Mammary epithelial cell (primary cell): Measurements from ENCODE around the gene E2F4.

Experiments used
- EZH2 ChIP-seq: IDR thresholded peaks from 2 replicates; pipeline ENCODE4 v1.6.1; 2012; ENCODE audit warnings: low read length, inconsistent platforms, borderline replicate concordance
- TF ChIP-seq, protein P1 (sequence below), 2 donors: IDR thresholded peaks in 1 of 2; conservative IDR thresholded peaks in 1 of 2; 2 replicates each; pipeline ENCODE4 v1.5.1; 2011 to 2012; ENCODE audit warnings: inconsistent platforms in 2 of 2, low read length in 2 of 2, mild to moderate bottlenecking in 2 of 2, control low read depth in 1 of 2, low read depth in 1 of 2; ENCODE audit not compliant: insufficient read depth in 1 of 2; ENCODE audit errors: extremely low read depth in 1 of 2

DNA sequence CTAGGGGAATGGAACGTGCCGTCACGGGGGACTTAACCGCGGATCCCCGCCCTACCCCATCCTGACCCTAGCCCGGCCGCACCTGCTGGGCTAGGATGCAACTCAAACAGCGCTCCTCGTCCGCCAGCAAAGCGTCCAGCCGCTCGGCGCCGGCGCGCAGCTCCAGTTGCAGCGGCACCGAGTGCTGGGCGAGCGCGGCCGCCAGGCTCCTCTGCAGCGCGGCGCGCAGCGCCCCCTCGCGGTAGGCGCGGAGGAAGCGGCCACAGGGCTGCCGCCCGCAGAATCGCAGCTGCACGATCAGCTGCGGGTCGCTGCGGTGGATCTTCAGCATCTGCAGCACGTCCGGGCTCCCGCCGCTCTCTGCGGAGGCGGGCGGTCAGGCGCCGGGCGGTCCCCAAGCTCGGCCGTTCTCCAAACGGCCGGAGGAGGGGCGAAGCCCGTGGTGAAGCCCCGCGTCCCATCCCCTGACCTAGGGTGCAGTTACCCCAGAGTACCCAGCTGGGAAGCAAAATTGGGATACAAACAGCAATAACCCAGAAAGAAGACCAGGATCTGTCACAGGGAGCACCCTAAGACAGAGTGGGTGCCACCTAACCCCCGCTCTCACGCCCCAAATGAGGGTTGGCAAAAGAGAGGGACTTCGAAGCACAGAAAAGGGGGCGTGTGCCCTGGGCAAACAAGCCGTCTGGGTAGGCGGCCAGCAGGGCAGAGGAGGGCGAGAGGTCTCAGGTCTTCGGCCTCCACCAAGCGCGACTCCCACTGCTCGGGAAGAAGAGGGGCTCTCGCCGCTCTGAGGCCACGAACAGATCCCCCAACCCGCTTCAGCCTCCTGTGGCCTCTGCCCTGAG is 36.4 kb upstream of the E2F4 start:
- TF ChIP-seq, protein P1, sequence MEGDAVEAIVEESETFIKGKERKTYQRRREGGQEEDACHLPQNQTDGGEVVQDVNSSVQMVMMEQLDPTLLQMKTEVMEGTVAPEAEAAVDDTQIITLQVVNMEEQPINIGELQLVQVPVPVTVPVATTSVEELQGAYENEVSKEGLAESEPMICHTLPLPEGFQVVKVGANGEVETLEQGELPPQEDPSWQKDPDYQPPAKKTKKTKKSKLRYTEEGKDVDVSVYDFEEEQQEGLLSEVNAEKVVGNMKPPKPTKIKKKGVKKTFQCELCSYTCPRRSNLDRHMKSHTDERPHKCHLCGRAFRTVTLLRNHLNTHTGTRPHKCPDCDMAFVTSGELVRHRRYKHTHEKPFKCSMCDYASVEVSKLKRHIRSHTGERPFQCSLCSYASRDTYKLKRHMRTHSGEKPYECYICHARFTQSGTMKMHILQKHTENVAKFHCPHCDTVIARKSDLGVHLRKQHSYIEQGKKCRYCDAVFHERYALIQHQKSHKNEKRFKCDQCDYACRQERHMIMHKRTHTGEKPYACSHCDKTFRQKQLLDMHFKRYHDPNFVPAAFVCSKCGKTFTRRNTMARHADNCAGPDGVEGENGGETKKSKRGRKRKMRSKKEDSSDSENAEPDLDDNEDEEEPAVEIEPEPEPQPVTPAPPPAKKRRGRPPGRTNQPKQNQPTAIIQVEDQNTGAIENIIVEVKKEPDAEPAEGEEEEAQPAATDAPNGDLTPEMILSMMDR (conservative IDR thresholded peaks at IDR 0.05 in 1 of 2, IDR thresholded peaks at IDR 0.05 in 1 of 2; ENCODE audit: extremely low read depth in 1 of 2, insufficient read depth in 1 of 2, low read depth in 1 of 2, low read length in 2 of 2), result peak; percentile 82 to 84
- no peak for TF ChIP-seq EZH2
